Measurements from ENCODE around the gene STAM. TPM values are rescaled to one million over a fixed set of nuclear protein-coding genes. Genes with fewer than 3 reads are reported as not detected.

The STAM gene
- polyA plus RNA-seq, 1 donor from 2014 or later: 33.0 TPM

GRCh38 chr10:17606547-17607040 is 37.4 kb upstream of the STAM start:
- Histone ChIP-seq H3K27me3 (ENCODE audit: insufficient read depth, low read depth, low read length) (no peaks in the 10 kb centered on the region), H3K36me3 (ENCODE audit: insufficient read depth, low read length) (no peaks in the 10 kb centered on the region), H4K20me1 (ENCODE audit: insufficient read depth) (no peaks in the 10 kb centered on the region), H3F3A (ENCODE audit: insufficient read depth, low read length, poor library complexity, severe bottlenecking) (no peaks in the 10 kb centered on the region), H3K4me2 (ENCODE audit: low read length) (no peak overlapping the region), H3K79me2 (replicated peaks; ENCODE audit: insufficient read depth, low read length) (no peaks in the 10 kb centered on the region), H3K9ac (ENCODE audit: low read length) (no peak overlapping the region), H3K27ac (ENCODE audit: low read length) (no peak overlapping the region), H3K4me3 (ENCODE audit: low read length) (no peak overlapping the region), H2AFZ (ENCODE audit: low read depth, low read length) (no peak overlapping the region), H3K9me3 (ENCODE audit: low read length) (no peaks in the 10 kb centered on the region), H3K9me2 (ENCODE audit: insufficient read depth, low read length) (no peaks in the 10 kb centered on the region)
- no peak for TF ChIP-seq POLR2AphosphoS5 (IDR thresholded peaks at IDR 0.05)
- TF ChIP-seq RAD21 (conservative IDR thresholded peaks at IDR 0.05): no peak
- TF ChIP-seq EZH2 (IDR thresholded peaks at IDR 0.05; ENCODE audit: borderline replicate concordance, insufficient read depth, low read length, poor library complexity, severe bottlenecking): no peak
- TF ChIP-seq, protein P1, sequence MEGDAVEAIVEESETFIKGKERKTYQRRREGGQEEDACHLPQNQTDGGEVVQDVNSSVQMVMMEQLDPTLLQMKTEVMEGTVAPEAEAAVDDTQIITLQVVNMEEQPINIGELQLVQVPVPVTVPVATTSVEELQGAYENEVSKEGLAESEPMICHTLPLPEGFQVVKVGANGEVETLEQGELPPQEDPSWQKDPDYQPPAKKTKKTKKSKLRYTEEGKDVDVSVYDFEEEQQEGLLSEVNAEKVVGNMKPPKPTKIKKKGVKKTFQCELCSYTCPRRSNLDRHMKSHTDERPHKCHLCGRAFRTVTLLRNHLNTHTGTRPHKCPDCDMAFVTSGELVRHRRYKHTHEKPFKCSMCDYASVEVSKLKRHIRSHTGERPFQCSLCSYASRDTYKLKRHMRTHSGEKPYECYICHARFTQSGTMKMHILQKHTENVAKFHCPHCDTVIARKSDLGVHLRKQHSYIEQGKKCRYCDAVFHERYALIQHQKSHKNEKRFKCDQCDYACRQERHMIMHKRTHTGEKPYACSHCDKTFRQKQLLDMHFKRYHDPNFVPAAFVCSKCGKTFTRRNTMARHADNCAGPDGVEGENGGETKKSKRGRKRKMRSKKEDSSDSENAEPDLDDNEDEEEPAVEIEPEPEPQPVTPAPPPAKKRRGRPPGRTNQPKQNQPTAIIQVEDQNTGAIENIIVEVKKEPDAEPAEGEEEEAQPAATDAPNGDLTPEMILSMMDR (IDR thresholded peaks at IDR 0.05; ENCODE audit: poor library complexity, severe bottlenecking): no peak
- no peak for TF ChIP-seq MXI1 (conservative IDR thresholded peaks at IDR 0.05; ENCODE audit: poor library complexity, severe bottlenecking)
- no peak for TF ChIP-seq TAF1 (IDR thresholded peaks at IDR 0.05; ENCODE audit: low read depth)
- TF ChIP-seq EP300 (conservative IDR thresholded peaks at IDR 0.05; ENCODE audit: poor library complexity, severe bottlenecking): no peak
- TF ChIP-seq SMC3 (conservative IDR thresholded peaks at IDR 0.05; ENCODE audit: poor library complexity): no peak
- TF ChIP-seq REST (IDR thresholded peaks at IDR 0.05; ENCODE audit: borderline replicate concordance): no peak

DNA sequence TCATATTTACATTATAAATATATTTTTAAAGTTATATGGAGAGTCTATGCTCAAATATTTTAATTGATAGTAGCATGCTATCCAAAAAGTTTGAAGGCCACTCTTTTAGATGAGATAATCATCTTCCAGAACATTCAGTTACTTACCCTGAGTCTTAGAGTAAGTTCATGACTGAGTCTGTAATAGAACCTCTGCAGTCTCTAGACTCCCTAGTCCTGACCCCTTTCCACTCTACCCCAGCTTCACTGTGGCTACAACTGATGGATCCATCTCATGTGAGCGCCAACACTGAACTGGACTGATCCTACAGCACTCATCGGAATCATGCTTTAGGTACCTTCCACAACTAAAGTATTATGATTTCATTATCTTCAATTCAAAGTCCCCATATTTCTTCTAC is 36.9 kb upstream of the STAM start:
- TF ChIP-seq REST (IDR thresholded peaks at IDR 0.05; ENCODE audit: borderline replicate concordance) (no peak), EP300 (conservative IDR thresholded peaks at IDR 0.05; ENCODE audit: poor library complexity, severe bottlenecking) (no peak), MXI1 (conservative IDR thresholded peaks at IDR 0.05; ENCODE audit: poor library complexity, severe bottlenecking) (no peak), RAD21 (conservative IDR thresholded peaks at IDR 0.05) (no peak), TAF1 (IDR thresholded peaks at IDR 0.05; ENCODE audit: low read depth) (no peak), POLR2AphosphoS5 (IDR thresholded peaks at IDR 0.05) (no peak), EZH2 (IDR thresholded peaks at IDR 0.05; ENCODE audit: borderline replicate concordance, insufficient read depth, low read length, poor library complexity, severe bottlenecking) (no peak), SMC3 (conservative IDR thresholded peaks at IDR 0.05; ENCODE audit: poor library complexity) (no peak)
- TF ChIP-seq, protein P1 (IDR thresholded peaks at IDR 0.05; ENCODE audit: poor library complexity, severe bottlenecking): no peak
- no peaks in the 10 kb centered on the region for H3K9me2 ChIP-seq (ENCODE audit: insufficient read depth, low read length)
- no peak overlapping the region for H3K4me2 ChIP-seq (ENCODE audit: low read length)
- no peaks in the 10 kb centered on the region for H3K27me3 ChIP-seq (ENCODE audit: insufficient read depth, low read depth, low read length)
- no peak overlapping the region for H2AFZ ChIP-seq (ENCODE audit: low read depth, low read length)
- H3K79me2 ChIP-seq (replicated peaks; ENCODE audit: insufficient read depth, low read length): no peaks in the 10 kb centered on the region
- H3F3A ChIP-seq (ENCODE audit: insufficient read depth, low read length, poor library complexity, severe bottlenecking): no peaks in the 10 kb centered on the region
- no peak overlapping the region for H3K9ac ChIP-seq (ENCODE audit: low read length)
- no peaks in the 10 kb centered on the region for H3K36me3 ChIP-seq (ENCODE audit: insufficient read depth, low read length)
- H3K4me3 ChIP-seq (ENCODE audit: low read length): no peak overlapping the region
- no peaks in the 10 kb centered on the region for H3K9me3 ChIP-seq (ENCODE audit: low read length)
- no peaks in the 10 kb centered on the region for H4K20me1 ChIP-seq (ENCODE audit: insufficient read depth)
- H3K27ac ChIP-seq (ENCODE audit: low read length): no peak overlapping the region

All from neural cell (in vitro differentiated cells).